Activated CD4-positive, alpha-beta T cell treated with anti-CD3 and anti-CD28 coated beads, Interleukin-2, Interleukin-4, amounts not matched to agents 100 ng/mL and 50 ng/mL, durations not matched to agents 16 hours and 8 hours (primary cell): ENCODE results near the gene SEPTIN6.

Experiments used
- DNase-seq: peaks from one replicate; pipeline ENCODE4 v3.0.0-alpha.2; 2020; ENCODE audit warnings: low spot score

Gene SEPTIN6

GRCh38 chrX:119693040-119693995 is at the start of gene SEPTIN6:
TSS of gene SEPTIN6 (minus strand) at chrX:119693168. CDS start at chrX:119693105, 63 bp downstream.
- DNase-seq, result peak; percentile 92

- no peak for DNase-seq
These were observed 45.8 kb upstream of the SEPTIN6 start for GRCh38 chrX:119738742-119739141.

- DNase-seq, result no peak
These were observed 43.3 kb upstream of the SEPTIN6 start for GRCh38 chrX:119736206-119736764.

GRCh38 chrX:119735467-119735866 is 42.5 kb upstream of the SEPTIN6 start:
- DNase-seq, result no peak

- DNase-seq, result no peak
These were observed 42.0 kb upstream of the SEPTIN6 start for GRCh38 chrX:119734897-119735339.

- peak; percentile 77 for DNase-seq
These were observed 36.6 kb upstream of the SEPTIN6 start for GRCh38 chrX:119729408-119730201.

- no peak for DNase-seq
These were observed 35.5 kb upstream of the SEPTIN6 start for GRCh38 chrX:119728487-119728886.

GRCh38 chrX:119726900-119727555 is 34.1 kb upstream of the SEPTIN6 start:
- DNase-seq, result peak; percentile 36

- no peak for DNase-seq
These were observed 29.0 kb upstream of the SEPTIN6 start for GRCh38 chrX:119721926-119722325.

- no peak for DNase-seq
These were observed 28.5 kb upstream of the SEPTIN6 start for GRCh38 chrX:119721487-119721886.

GRCh38 chrX:119709630-119710029 is 16.7 kb upstream of the SEPTIN6 start:
- DNase-seq, result no peak

GRCh38 chrX:119708936-119709335 is 16.0 kb upstream of the SEPTIN6 start:
- no peak for DNase-seq

- DNase-seq, result peak; percentile 61
These were observed 13.6 kb upstream of the SEPTIN6 start for GRCh38 chrX:119706616-119707015.

GRCh38 chrX:119698845-119699244 is 5.9 kb upstream of the SEPTIN6 start:
- no peak for DNase-seq

- DNase-seq, result no peak
These were observed 3.4 kb upstream of the SEPTIN6 start for GRCh38 chrX:119696251-119696890.

- DNase-seq, result no peak
These were observed 2.6 kb upstream of the SEPTIN6 start for GRCh38 chrX:119695535-119696050.

GRCh38 chrX:119694601-119695534 is 1.9 kb upstream of the SEPTIN6 start:
- no peak for DNase-seq

GRCh38 chrX:119693996-119694451 is 1.1 kb upstream of the SEPTIN6 start:
- DNase-seq, result no peak

- DNase-seq, result peak; percentile 69
These were observed 553 bp downstream of the SEPTIN6 start for GRCh38 chrX:119692191-119693039.
